Neural cell (in vitro differentiated cells): ENCODE results near the gene RSPH1. TPM values are rescaled to one million over a fixed set of nuclear protein-coding genes. Genes with fewer than 3 reads are reported as not detected.

Experiments used
- H2AFZ ChIP-seq: fragments of 200-600, 300-800 bp; sonication (generic), shearing (Covaris generic); 2 replicates; pipeline ENCODE4 v1.6.0; 2014; ENCODE audit warnings: low read depth, mild to moderate bottlenecking, antibody characterized with exemption, low read length, moderate library complexity
- H3F3A ChIP-seq: fragments of 200-600 bp; shearing (Covaris generic); 2 replicates; pipeline ENCODE4 v1.6.1; 2016; ENCODE audit warnings: mild to moderate bottlenecking, moderate library complexity, mixed read lengths, antibody characterized with exemption, low read length; ENCODE audit not compliant: insufficient read depth, poor library complexity, severe bottlenecking
- H3K27ac ChIP-seq: fragments of 200-600, 300-800 bp; sonication (generic), shearing (Covaris generic); 2 replicates; pipeline ENCODE4 v1.5.1; 2014; ENCODE audit warnings: mild to moderate bottlenecking, low read length, moderate library complexity
- H3K27me3 ChIP-seq: fragments of 300-800, 200-600 bp; sonication (generic), shearing (Covaris generic); 2 replicates; pipeline ENCODE4 v1.6.0; 2014; ENCODE audit warnings: mild to moderate bottlenecking, low read depth, low read length, moderate library complexity; ENCODE audit not compliant: insufficient read depth
- H3K36me3 ChIP-seq: fragments of 300-800, 200-600 bp; sonication (generic), shearing (Covaris generic); 2 replicates; pipeline ENCODE4 v1.5.1; 2014; ENCODE audit warnings: mild to moderate bottlenecking, antibody characterized with exemption, low read length, moderate library complexity; ENCODE audit not compliant: insufficient read depth
- H3K4me2 ChIP-seq: fragments of 300-800, 200-600 bp; sonication (generic), shearing (Covaris generic); 2 replicates; pipeline ENCODE4 v1.6.0; 2014; ENCODE audit warnings: mild to moderate bottlenecking, low read length
- H3K4me3 ChIP-seq: fragments of 300-800, 200-600 bp; sonication (generic), shearing (Covaris generic); 2 replicates; pipeline ENCODE4 v1.5.1; 2014; ENCODE audit warnings: mild to moderate bottlenecking, low read length, moderate library complexity
- H3K79me2 ChIP-seq: fragments of 200-600 bp; shearing (Covaris generic); replicated peaks from 2 replicates; pipeline ENCODE4 v1.6.0; 2014; ENCODE audit warnings: mild to moderate bottlenecking, low read length, moderate library complexity; ENCODE audit not compliant: insufficient read depth
- H3K9ac ChIP-seq: fragments of 300-800, 200-600 bp; sonication (generic), shearing (Covaris generic); 2 replicates; pipeline ENCODE4 v1.6.1; 2016; ENCODE audit warnings: mild to moderate bottlenecking, low read length, mixed read lengths
- H3K9me2 ChIP-seq: fragments of 200-600 bp; shearing (Covaris generic); 2 replicates; pipeline ENCODE4 v1.6.1; 2016; ENCODE audit warnings: mild to moderate bottlenecking, low read length, mixed read lengths; ENCODE audit not compliant: insufficient read depth
- H3K9me3 ChIP-seq: fragments of 200-600, 300-800 bp; sonication (generic), shearing (Covaris generic); 2 replicates; pipeline ENCODE4 v1.6.1; 2016; ENCODE audit warnings: mild to moderate bottlenecking, mixed run types, low read length, moderate library complexity, mixed read lengths
- H4K20me1 ChIP-seq: fragments of 200-600 bp; shearing (Covaris generic); 2 replicates; pipeline ENCODE4 v1.6.1; 2016; ENCODE audit warnings: mild to moderate bottlenecking, mixed run types; ENCODE audit not compliant: insufficient read depth
- EP300 ChIP-seq: fragments of 450-650 bp; conservative IDR thresholded peaks from 2 replicates; pipeline ENCODE4 v1.6.1; 2014; ENCODE audit warnings: antibody characterized with exemption, mild to moderate bottlenecking, moderate library complexity; ENCODE audit not compliant: poor library complexity, severe bottlenecking
- EZH2 ChIP-seq: fragments of 200-600, 300-800 bp; shearing (Covaris generic), sonication (generic); IDR thresholded peaks from 2 replicates; pipeline ENCODE4 v1.6.1; 2014; ENCODE audit warnings: antibody characterized with exemption, low read length, borderline replicate concordance, mild to moderate bottlenecking; ENCODE audit not compliant: insufficient read depth, poor library complexity, severe bottlenecking
- MXI1 ChIP-seq: fragments of 450-650 bp; conservative IDR thresholded peaks from 2 replicates; pipeline ENCODE4 v1.6.1; 2014; ENCODE audit warnings: antibody characterized with exemption, mild to moderate bottlenecking; ENCODE audit not compliant: poor library complexity, severe bottlenecking
- POLR2AphosphoS5 ChIP-seq: IDR thresholded peaks from 2 replicates; pipeline ENCODE4 v1.6.1; 2012
- RAD21 ChIP-seq: fragments of 450-650 bp; conservative IDR thresholded peaks from 2 replicates; pipeline ENCODE4 v1.6.1; 2014; ENCODE audit warnings: antibody characterized with exemption, mild to moderate bottlenecking, moderate library complexity
- REST ChIP-seq: IDR thresholded peaks from 2 replicates; pipeline ENCODE4 v1.6.1; 2012; ENCODE audit warnings: borderline replicate concordance
- SMC3 ChIP-seq: fragments of 450-650 bp; conservative IDR thresholded peaks from 2 replicates; pipeline ENCODE4 v1.6.1; 2014; ENCODE audit warnings: antibody characterized with exemption, mild to moderate bottlenecking, moderate library complexity; ENCODE audit not compliant: poor library complexity
- TAF1 ChIP-seq: IDR thresholded peaks from 2 replicates; pipeline ENCODE4 v1.6.1; 2012; ENCODE audit warnings: low read depth
- polyA plus RNA-seq: library from polyadenylated mRNA; depleted of rRNA; stranded (reverse); fragments of >200 nt; gene quantifications from 2 replicates; pipeline ENCODE4 v1.2.3, GENCODE V29; 2014

The RSPH1 gene
- polyA plus RNA-seq, 1 donor from 2014 or later, result 1.3 TPM

GRCh38 chr21:42522271-42522670, 26.2 kb upstream of the RSPH1 start:
- Histone ChIP-seq H3K4me3 (no peak overlapping the region), H4K20me1 (no peaks in the 10 kb centered on the region), H3K79me2 (peaks cover 24% of the 10 kb centered on the region), H3K9ac (no peak overlapping the region), H3K27me3 (no peaks in the 10 kb centered on the region), H3K9me3 (no peaks in the 10 kb centered on the region), H3K9me2 (no peaks in the 10 kb centered on the region), H2AFZ (no peak overlapping the region), H3K4me2 (no peak overlapping the region), H3K27ac (no peak overlapping the region), H3K36me3 (peaks cover 17% of the 10 kb centered on the region), H3F3A (no peaks in the 10 kb centered on the region)
- TF ChIP-seq REST, result no peak

DNA sequence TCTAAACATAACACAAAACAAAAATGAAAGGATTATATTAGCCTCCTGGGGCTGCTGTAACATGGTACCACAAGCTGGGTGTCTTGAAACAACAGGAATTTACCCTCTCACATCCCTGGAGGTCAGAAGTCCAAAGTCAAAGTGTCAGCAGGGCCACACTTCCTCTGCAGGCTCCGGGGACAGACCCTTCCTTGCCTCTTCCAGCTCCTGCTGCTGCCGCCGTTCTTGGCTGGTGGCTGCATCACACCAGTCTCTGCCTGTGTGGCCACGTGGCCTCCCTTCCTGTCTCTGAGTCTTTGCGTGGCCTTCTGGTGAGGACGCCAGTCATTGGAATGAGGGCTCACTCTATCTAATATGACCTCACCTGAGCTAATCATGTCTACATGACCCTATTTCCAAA, 25.8 kb upstream of the RSPH1 start:
- H3K79me2 ChIP-seq, result peaks cover 27% of the 10 kb centered on the region
- no peaks in the 10 kb centered on the region for H3K27me3 ChIP-seq
- no peaks in the 10 kb centered on the region for H3F3A ChIP-seq
- H4K20me1 ChIP-seq, result no peaks in the 10 kb centered on the region
- H3K4me2 ChIP-seq, result no peak overlapping the region
- no peaks in the 10 kb centered on the region for H3K9me3 ChIP-seq
- no peak overlapping the region for H3K27ac ChIP-seq
- H3K36me3 ChIP-seq, result peaks cover 17% of the 10 kb centered on the region
- TF ChIP-seq POLR2AphosphoS5 (no peak), RAD21 (no peak), EP300 (no peak), SMC3 (no peak), MXI1 (no peak), REST (no peak), TAF1 (no peak), EZH2 (no peak)
- H3K4me3 ChIP-seq, result no peak overlapping the region
- no peaks in the 10 kb centered on the region for H3K9me2 ChIP-seq
- no peak overlapping the region for H3K9ac ChIP-seq
- no peak overlapping the region for H2AFZ ChIP-seq
